Tibial nerve (tissue), 3 donors: ENCODE results near the gene GPD1L.

ENCODE experiments used
- EP300 ChIP-seq, 2 donors: sonication (generic); formaldehyde crosslinking; IDR thresholded peaks; one replicate each; pipeline ENCODE4 v1.6.1; 2017; ENCODE audit warnings: antibody characterized with exemption in 2 of 2, mild to moderate bottlenecking in 1 of 2
- POLR2A ChIP-seq, 2 donors: fragments of 450-650 bp; IDR thresholded peaks; one replicate each; pipeline ENCODE4 v1.6.1; 2017; ENCODE audit warnings: antibody characterized with exemption in 2 of 2, mild to moderate bottlenecking in 2 of 2, moderate library complexity in 2 of 2

GRCh38 chr3:32177702-32178198, 71.3 kb downstream of the GPD1L start:
- TF ChIP-seq EP300 (IDR thresholded peaks at IDR 0.05) (no peak), POLR2A (IDR thresholded peaks at IDR 0.05) (no peak)
